HEK293T (cell line): ENCODE measurements around the gene HACE1.
"Not testable (repeated sequence)": the region's sequence is repeated elsewhere in the genome, so short reads cannot be mapped to it uniquely, and the experiment has no call there.

ENCODE experiments used
- CTCF ChIA-PET: fragments of 350-600 bp; formaldehyde crosslinking; extraction: SDS; loops from one replicate; lab custom pipeline; 2021; ENCODE audit warnings: antibody characterized with exemption, inconsistent platforms; lab: Yijun Ruan, JAX
- POLR2A ChIA-PET: fragments of 350-600 bp; formaldehyde crosslinking; extraction: SDS; loops from one replicate; lab custom pipeline; 2020; ENCODE audit warnings: antibody characterized with exemption, inconsistent platforms; lab: Yijun Ruan, JAX
- DNase-seq: peaks from one replicate; pipeline ENCODE4 v3.0.0; 2012; ENCODE audit warnings: mixed read lengths; ENCODE audit errors: extremely low spot score
- ARNT ChIP-seq: fragments of 450-650 bp; IDR thresholded peaks from 2 replicates; pipeline ENCODE4 v1.6.1; 2017; ENCODE audit warnings: mild to moderate bottlenecking
- BHLHE40 ChIP-seq: fragments of 450-650 bp; IDR thresholded peaks from 2 replicates; pipeline ENCODE4 v1.6.1; 2016; ENCODE audit warnings: mild to moderate bottlenecking, moderate library complexity, borderline replicate concordance
- CTBP1 ChIP-seq: fragments of 450-650 bp; IDR thresholded peaks from 2 replicates; pipeline ENCODE4 v1.6.1; 2016; ENCODE audit warnings: borderline replicate concordance
- ELF4 ChIP-seq: fragments of 450-650 bp; IDR thresholded peaks from 2 replicates; pipeline ENCODE4 v1.6.1; 2017; ENCODE audit warnings: antibody characterized with exemption
- FOXA1 ChIP-seq: fragments of 450-650 bp; IDR thresholded peaks from 2 replicates; pipeline ENCODE4 v1.6.1; 2016; ENCODE audit warnings: mild to moderate bottlenecking
- FOXK2 ChIP-seq: fragments of 450-650 bp; IDR thresholded peaks from 2 replicates; pipeline ENCODE4 v1.6.1; 2016; ENCODE audit warnings: mild to moderate bottlenecking
- FOXM1 ChIP-seq: fragments of 450-650 bp; IDR thresholded peaks from 2 replicates; pipeline ENCODE4 v1.6.1; 2017; ENCODE audit warnings: mild to moderate bottlenecking, borderline replicate concordance
- HDGF ChIP-seq: fragments of 450-650 bp; IDR thresholded peaks from 2 replicates; pipeline ENCODE4 v1.6.1; 2017; ENCODE audit warnings: antibody characterized with exemption, borderline replicate concordance
- L3MBTL2 ChIP-seq: fragments of 450-650 bp; conservative IDR thresholded peaks from 2 replicates; pipeline ENCODE4 v1.6.1; 2016; ENCODE audit warnings: mild to moderate bottlenecking
- LEF1 ChIP-seq: fragments of 450-650 bp; IDR thresholded peaks from 2 replicates; pipeline ENCODE4 v1.6.1; 2017; ENCODE audit warnings: mild to moderate bottlenecking, borderline replicate concordance
- NFRKB ChIP-seq: fragments of 450-650 bp; IDR thresholded peaks from 2 replicates; pipeline ENCODE4 v1.6.1; 2016; ENCODE audit warnings: mild to moderate bottlenecking, moderate library complexity
- SP1 ChIP-seq: fragments of 450-650 bp; IDR thresholded peaks from 2 replicates; pipeline ENCODE4 v1.6.1; 2017
- SUZ12 ChIP-seq: fragments of 450-650 bp; IDR thresholded peaks from 2 replicates; pipeline ENCODE4 v1.6.1; 2016; ENCODE audit warnings: mild to moderate bottlenecking
- TARDBP ChIP-seq: fragments of 450-650 bp; IDR thresholded peaks from 2 replicates; pipeline ENCODE4 v1.6.1; 2016
- ZNF384 ChIP-seq: fragments of 450-650 bp; IDR thresholded peaks from 2 replicates; pipeline ENCODE4 v1.6.1; 2016

Gene HACE1

DNA sequence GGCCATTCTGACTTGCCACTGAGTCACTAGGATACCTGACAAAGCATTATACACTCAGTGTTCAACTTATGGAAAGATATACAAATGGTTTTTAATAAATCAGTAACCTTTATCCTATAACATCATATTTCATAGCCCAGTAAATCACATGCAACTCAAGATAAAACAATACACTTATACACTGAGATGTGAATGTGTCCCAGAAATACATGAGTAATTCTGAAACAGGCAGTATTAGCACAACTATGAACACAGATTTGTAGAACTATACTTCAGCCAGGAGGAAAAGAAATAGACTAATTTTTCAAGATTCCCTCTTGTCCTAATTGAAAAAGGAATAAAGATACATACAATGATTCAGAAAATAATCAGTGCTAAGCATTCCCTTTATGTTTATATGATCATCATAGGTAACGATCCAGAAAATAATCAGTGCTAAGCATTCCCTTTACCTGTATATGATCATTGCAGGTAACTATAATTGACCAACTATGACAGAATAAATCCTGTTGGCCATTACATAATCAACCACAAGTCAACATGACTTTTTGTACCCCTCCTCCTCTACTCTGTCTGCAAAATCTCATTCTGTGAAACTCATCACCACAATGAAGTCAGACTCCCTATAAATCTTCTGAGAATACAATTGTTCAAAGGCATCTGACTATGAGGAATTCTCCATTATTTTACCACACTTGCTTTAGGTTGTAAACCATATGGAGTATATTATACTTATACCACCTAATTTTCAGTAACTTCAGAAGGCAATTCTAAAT is 30.3 kb downstream of the HACE1 start:
- TF ChIP-seq HDGF, result no peak
- no peak for TF ChIP-seq SUZ12
- no peak for TF ChIP-seq L3MBTL2
- DNase-seq, result no peak
- CTCF ChIA-PET, result no interaction called here
- POLR2A ChIA-PET, result no interaction called here

DNA sequence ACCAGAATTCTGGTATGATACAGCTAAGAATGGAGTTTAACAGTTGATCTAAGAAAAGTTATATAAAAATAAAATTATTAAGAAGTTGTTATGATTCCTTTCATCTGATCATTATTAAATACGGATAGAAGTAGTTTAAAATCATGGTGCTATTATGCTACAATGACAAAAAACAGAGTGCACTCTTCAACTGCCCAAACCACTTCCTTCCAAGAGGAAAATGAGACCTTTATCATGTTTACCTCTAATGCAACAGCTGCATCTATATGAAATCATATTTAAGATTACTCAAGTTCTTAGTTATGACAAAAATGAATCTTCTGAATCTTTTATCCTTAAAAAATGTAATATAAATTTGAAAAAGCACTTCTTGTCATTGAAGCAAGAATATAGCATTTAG is 31.2 kb downstream of the HACE1 start:
- TF ChIP-seq SUZ12, result no peak
- no peak for TF ChIP-seq CTBP1
- POLR2A ChIA-PET, result no interaction called here
- no peak for DNase-seq
- CTCF ChIA-PET, result no interaction called here

DNA sequence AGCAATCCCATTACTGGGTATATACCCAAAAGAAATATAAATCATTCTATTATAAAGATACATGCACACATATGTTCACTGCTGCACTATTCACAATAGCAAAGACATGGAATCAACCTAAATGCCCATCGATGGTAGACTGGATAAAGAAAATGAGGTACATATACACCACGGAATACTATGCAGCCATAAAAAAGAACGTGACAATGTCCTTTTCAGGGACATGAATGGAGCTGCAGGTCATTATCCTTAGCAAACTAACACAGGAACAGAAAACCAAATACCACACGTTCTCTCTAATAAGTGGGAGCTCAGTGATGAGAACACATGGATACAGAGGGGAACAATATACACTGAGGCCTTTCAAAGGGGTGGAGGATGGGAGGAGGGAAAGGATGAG is 38.9 kb downstream of the HACE1 start:
- DNase-seq, POLR2A ChIA-PET, CTCF ChIA-PET: not testable (repeated sequence)

DNA sequence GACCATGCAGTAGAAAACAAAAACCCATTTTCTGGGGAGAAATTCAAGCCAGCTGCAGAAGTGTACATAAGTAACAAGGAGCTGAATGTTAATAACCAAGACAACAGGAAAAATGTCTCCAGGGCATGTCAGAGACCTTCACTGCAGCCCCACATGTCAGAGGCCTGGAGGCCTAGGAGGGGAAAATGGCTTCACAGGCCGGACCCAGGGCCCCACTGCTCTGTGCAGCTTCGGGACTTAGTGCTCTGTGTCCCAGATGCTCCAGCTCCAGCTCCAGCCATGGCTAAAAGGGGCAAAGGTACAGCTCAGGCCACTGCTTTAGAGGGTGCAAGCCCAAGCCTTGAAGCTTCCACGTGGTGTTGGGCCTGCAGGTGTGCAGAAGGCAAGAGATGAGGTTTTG is 43.6 kb downstream of the HACE1 start:
- CTCF ChIA-PET, result no interaction called here
- TF ChIP-seq ZNF384 (no peak), FOXK2 (no peak), L3MBTL2 (no peak), CTBP1 (no peak), HDGF (no peak), ARNT (no peak), FOXM1 (no peak), TARDBP (no peak), ELF4 (no peak), SUZ12 (no peak), LEF1 (no peak), BHLHE40 (no peak), NFRKB (no peak)
- DNase-seq, result no peak
- POLR2A ChIA-PET, result no interaction called here

DNA sequence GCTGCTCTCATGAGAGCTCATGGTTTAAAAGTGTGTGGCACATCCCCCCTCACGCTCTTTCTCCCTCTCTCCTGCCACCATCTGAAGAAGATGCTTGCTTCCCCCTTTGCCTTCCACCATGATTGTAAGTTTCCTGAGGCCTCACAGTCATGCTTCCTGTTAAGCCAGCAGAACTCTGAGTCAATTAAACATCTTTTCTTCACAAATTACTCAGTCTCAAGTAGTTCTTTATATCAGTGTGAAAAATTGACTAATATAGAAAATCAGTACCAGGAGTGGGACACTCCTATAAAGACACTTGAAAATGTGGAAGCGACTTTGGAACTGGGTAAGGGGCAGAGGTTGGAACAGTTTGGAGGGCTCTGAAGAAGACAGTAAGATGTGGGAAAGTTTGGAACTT is 45.0 kb downstream of the HACE1 start:
- CTCF ChIA-PET, result interaction anchor here (0.7 kb wide), 1 partner anchor 500 kb away, joined by 3 read pairs; no protein-coding TSS in a partner anchor
- TF ChIP-seq SP1 (no peak), ARNT (no peak)
- DNase-seq, result no peak
- POLR2A ChIA-PET, result no interaction called here

- ChIA-PET POLR2A (no interaction called here), CTCF (no interaction called here)
Observed at GRCh38 chr6:104813552-104813951, 46.2 kb downstream of the HACE1 start.

GRCh38 chr6:104809116-104809515 is 50.6 kb downstream of the HACE1 start:
- ChIA-PET CTCF (no interaction called here), POLR2A (no interaction called here)
- TF ChIP-seq TARDBP (no peak), ZNF384 (no peak), SUZ12 (no peak), CTBP1 (no peak)
- DNase-seq, result no peak

More at GRCh38 chr6:104813552-104813951, 46.2 kb downstream of the HACE1 start:
- TF ChIP-seq NFRKB, result no peak
- TF ChIP-seq L3MBTL2, result no peak
- no peak for DNase-seq

DNA sequence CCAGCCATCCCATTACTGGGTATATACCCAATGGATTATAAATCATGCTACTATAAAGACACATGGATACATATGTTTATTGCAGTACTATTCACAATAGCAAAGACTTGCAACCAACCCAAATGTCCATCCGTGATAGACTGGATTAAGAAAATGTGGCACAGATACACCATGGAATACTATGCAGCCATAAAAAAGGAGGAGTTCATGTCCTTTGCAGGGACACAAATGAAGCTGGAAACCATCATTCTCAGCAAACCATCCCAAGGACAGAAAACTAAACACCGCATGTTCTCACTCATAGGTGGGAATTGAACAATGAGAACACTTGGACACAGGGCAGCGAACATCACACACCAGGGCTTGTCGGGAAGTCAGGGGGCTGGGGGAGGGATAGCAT is 54.4 kb downstream of the HACE1 start:
- POLR2A ChIA-PET, CTCF ChIA-PET: not testable (repeated sequence)

GRCh38 chr6:104799134-104799657 is 60.5 kb downstream of the HACE1 start:
- POLR2A ChIA-PET, result no interaction called here
- DNase-seq, result no peak
- no peak for TF ChIP-seq TARDBP
- TF ChIP-seq SP1, result no peak
- no peak for TF ChIP-seq FOXK2
- no peak for TF ChIP-seq HDGF
- no peak for TF ChIP-seq SUZ12
- TF ChIP-seq CTBP1, result no peak
- TF ChIP-seq L3MBTL2, result no peak
- TF ChIP-seq ARNT, result no peak
- TF ChIP-seq ZNF384, result no peak
- TF ChIP-seq ELF4, result no peak
- TF ChIP-seq BHLHE40, result no peak
- TF ChIP-seq FOXA1, result no peak
- CTCF ChIA-PET, result interaction anchor here (0.7 kb wide), 1 partner anchor 241 kb away, joined by 3 read pairs; no protein-coding TSS in a partner anchor

More for the DNA sequence above, 54.4 kb downstream of the HACE1 start:
- DNase-seq, result not testable (repeated sequence)
